ENCODE results near the gene CNGA3.
A peak's percentile ranks its signal among the peaks of the same experiment; 100 is the strongest.

CNGA3 gene

GRCh38 chr2:98334439-98335078 is 11.7 kb upstream of the CNGA3 start:
- Histone ChIP-seq H2BK12ac (ENCODE audit: low read length) (no peak overlapping the region), H4K8ac (ENCODE audit: low read depth, low read length) (no peak overlapping the region), H2AK5ac (ENCODE audit: low read depth, low read length) (no peak overlapping the region), H3K79me1 (ENCODE audit: low read depth, low read length) (no peaks in the 10 kb centered on the region), H3K4me1 (ENCODE audit: control insufficient read depth in 2 of 2, insufficient read depth in 1 of 2, low read depth in 1 of 2, low read length in 2 of 2) (peaks cover 8 to 24% of the 10 kb centered on the region in 2 donors), H3K9ac (ENCODE audit: low read depth, low read length, poor library complexity) (no peak overlapping the region), H3K4ac (ENCODE audit: low read length) (no peak overlapping the region), H2BK5ac (ENCODE audit: low read length) (no peak overlapping the region), H2BK120ac (ENCODE audit: low read depth, low read length) (no peak overlapping the region), H3K27me3 (ENCODE audit: control insufficient read depth in 3 of 3, insufficient read depth in 3 of 3, low read depth in 1 of 3, low read length in 3 of 3) (peaks cover 0 to 3% (median 0%) of the 10 kb centered on the region in 3 experiments), H2AFZ (ENCODE audit: low read length) (peak overlapping the region; percentile 71), H2BK15ac (ENCODE audit: low read length) (no peak overlapping the region), H4K91ac (ENCODE audit: low read depth, low read length, poor library complexity) (no peak overlapping the region), H3K27ac (replicated peaks; ENCODE audit: low read length) (no peak overlapping the region), H3K14ac (ENCODE audit: low read length) (no peak overlapping the region), H3K4me2 (ENCODE audit: insufficient read depth, low read length, poor library complexity, severe bottlenecking) (no peak overlapping the region), H3K36me3 (replicated peaks in 1 of 2; ENCODE audit: control insufficient read depth in 2 of 2, insufficient read depth in 2 of 2, low read length in 2 of 2) (no peaks in the 10 kb centered on the region), H3K23ac (ENCODE audit: low read depth, low read length, poor library complexity) (no peak overlapping the region), H3K9me3 (replicated peaks in 1 of 2; ENCODE audit: control insufficient read depth in 2 of 2, insufficient read depth in 1 of 2, low read depth in 1 of 2, low read length in 2 of 2) (peaks cover 4 to 5% of the 10 kb centered on the region in 2 donors), H3K18ac (ENCODE audit: low read length) (no peak overlapping the region), H3K4me3 (ENCODE audit: low read length in 2 of 2) (no peak overlapping the region)
- no CpG with 5 or more reads among the region's 4 CpGs for WGBS, 2 donors (ENCODE audit: extremely low coverage in 2 of 2, insufficient read length in 2 of 2, insufficient replicate concordance in 1 of 2)
- DNase-seq (ENCODE audit: low spot score), result no peak

- no peak overlapping the region for H3K23ac ChIP-seq (ENCODE audit: low read depth, low read length, poor library complexity)
- no peak overlapping the region for H3K4me3 ChIP-seq (ENCODE audit: low read length in 2 of 2)
- H2AK5ac ChIP-seq (ENCODE audit: low read depth, low read length), result no peak overlapping the region
- no peak for DNase-seq (ENCODE audit: low spot score)
- peaks cover 8 to 24% of the 10 kb centered on the region in 2 donors for H3K4me1 ChIP-seq (ENCODE audit: control insufficient read depth in 2 of 2, insufficient read depth in 1 of 2, low read depth in 1 of 2, low read length in 2 of 2)
- H4K91ac ChIP-seq (ENCODE audit: low read depth, low read length, poor library complexity), result peak overlapping the region; percentile 31
- no peak overlapping the region for H4K8ac ChIP-seq (ENCODE audit: low read depth, low read length)
- H2AFZ ChIP-seq (ENCODE audit: low read length), result no peak overlapping the region
- no CpG with 5 or more reads among the region's 3 CpGs for WGBS, 2 donors (ENCODE audit: extremely low coverage in 2 of 2, insufficient read length in 2 of 2, insufficient replicate concordance in 1 of 2)
- H3K9me3 ChIP-seq (replicated peaks in 1 of 2; ENCODE audit: control insufficient read depth in 2 of 2, insufficient read depth in 1 of 2, low read depth in 1 of 2, low read length in 2 of 2), result peaks cover 0 to 2% of the 10 kb centered on the region in 2 donors
- no peak overlapping the region for H3K14ac ChIP-seq (ENCODE audit: low read length)
- H2BK12ac ChIP-seq (ENCODE audit: low read length), result no peak overlapping the region
- no peak overlapping the region for H3K4me2 ChIP-seq (ENCODE audit: insufficient read depth, low read length, poor library complexity, severe bottlenecking)
- H3K36me3 ChIP-seq (replicated peaks in 1 of 2; ENCODE audit: control insufficient read depth in 2 of 2, insufficient read depth in 2 of 2, low read length in 2 of 2), result no peaks in the 10 kb centered on the region
- H2BK5ac ChIP-seq (ENCODE audit: low read length), result no peak overlapping the region
- no peaks in the 10 kb centered on the region for H3K79me1 ChIP-seq (ENCODE audit: low read depth, low read length)
- H3K9ac ChIP-seq (ENCODE audit: low read depth, low read length, poor library complexity), result no peak overlapping the region
- no peak overlapping the region for H2BK15ac ChIP-seq (ENCODE audit: low read length)
- peaks cover 0 to 3% (median 0%) of the 10 kb centered on the region in 3 experiments for H3K27me3 ChIP-seq (ENCODE audit: control insufficient read depth in 3 of 3, insufficient read depth in 3 of 3, low read depth in 1 of 3, low read length in 3 of 3)
- H3K18ac ChIP-seq (ENCODE audit: low read length), result no peak overlapping the region
- no peak overlapping the region for H3K4ac ChIP-seq (ENCODE audit: low read length)
- no peak overlapping the region for H3K27ac ChIP-seq (replicated peaks; ENCODE audit: low read length)
- no peak overlapping the region for H2BK120ac ChIP-seq (ENCODE audit: low read depth, low read length)
Observed at GRCh38 chr2:98335271-98335670, 11.0 kb upstream of the CNGA3 start.

- H3K79me1 ChIP-seq (ENCODE audit: low read depth, low read length), result no peaks in the 10 kb centered on the region
- no peak overlapping the region for H3K4me2 ChIP-seq (ENCODE audit: insufficient read depth, low read length, poor library complexity, severe bottlenecking)
- no peak overlapping the region for H2BK5ac ChIP-seq (ENCODE audit: low read length)
- H3K4me3 ChIP-seq (ENCODE audit: low read length in 2 of 2), result no peak overlapping the region
- peaks cover 2 to 3% of the 10 kb centered on the region in 2 donors for H3K4me1 ChIP-seq (ENCODE audit: control insufficient read depth in 2 of 2, insufficient read depth in 1 of 2, low read depth in 1 of 2, low read length in 2 of 2)
- no peak overlapping the region for H2BK12ac ChIP-seq (ENCODE audit: low read length)
- H3K27ac ChIP-seq (replicated peaks; ENCODE audit: low read length), result no peak overlapping the region
- no peaks in the 10 kb centered on the region for H3K36me3 ChIP-seq (replicated peaks in 1 of 2; ENCODE audit: control insufficient read depth in 2 of 2, insufficient read depth in 2 of 2, low read length in 2 of 2)
- H3K23ac ChIP-seq (ENCODE audit: low read depth, low read length, poor library complexity), result no peak overlapping the region
- no peak overlapping the region for H2BK120ac ChIP-seq (ENCODE audit: low read depth, low read length)
- no peak overlapping the region for H3K9ac ChIP-seq (ENCODE audit: low read depth, low read length, poor library complexity)
- H2AFZ ChIP-seq (ENCODE audit: low read length), result no peak overlapping the region
- H3K9me3 ChIP-seq (replicated peaks in 1 of 2; ENCODE audit: control insufficient read depth in 2 of 2, insufficient read depth in 1 of 2, low read depth in 1 of 2, low read length in 2 of 2), result no peaks in the 10 kb centered on the region
- no peak overlapping the region for H4K91ac ChIP-seq (ENCODE audit: low read depth, low read length, poor library complexity)
- WGBS, 2 donors (ENCODE audit: extremely low coverage in 2 of 2, insufficient read length in 2 of 2, insufficient replicate concordance in 1 of 2), result no CpG with 5 or more reads among the region's 2 CpGs
- no peak overlapping the region for H4K8ac ChIP-seq (ENCODE audit: low read depth, low read length)
- peaks cover 0 to 45% (median 15%) of the 10 kb centered on the region in 3 experiments for H3K27me3 ChIP-seq (ENCODE audit: control insufficient read depth in 3 of 3, insufficient read depth in 3 of 3, low read depth in 1 of 3, low read length in 3 of 3)
- no peak overlapping the region for H3K4ac ChIP-seq (ENCODE audit: low read length)
- no peak overlapping the region for H2AK5ac ChIP-seq (ENCODE audit: low read depth, low read length)
- DNase-seq (ENCODE audit: low spot score), result no peak
- no peak overlapping the region for H3K14ac ChIP-seq (ENCODE audit: low read length)
- no peak overlapping the region for H3K18ac ChIP-seq (ENCODE audit: low read length)
- no peak overlapping the region for H2BK15ac ChIP-seq (ENCODE audit: low read length)
Observed at GRCh38 chr2:98341241-98341640, 5.0 kb upstream of the CNGA3 start.

GRCh38 chr2:98343285-98343684 is 3.0 kb upstream of the CNGA3 start:
- H3K27ac ChIP-seq (replicated peaks; ENCODE audit: low read length), result no peak overlapping the region
- H2BK12ac ChIP-seq (ENCODE audit: low read length), result no peak overlapping the region
- no peak overlapping the region for H3K4ac ChIP-seq (ENCODE audit: low read length)
- H3K4me2 ChIP-seq (ENCODE audit: insufficient read depth, low read length, poor library complexity, severe bottlenecking), result no peak overlapping the region
- H3K9me3 ChIP-seq (replicated peaks in 1 of 2; ENCODE audit: control insufficient read depth in 2 of 2, insufficient read depth in 1 of 2, low read depth in 1 of 2, low read length in 2 of 2), result no peaks in the 10 kb centered on the region
- H3K27me3 ChIP-seq (ENCODE audit: control insufficient read depth in 3 of 3, insufficient read depth in 3 of 3, low read depth in 1 of 3, low read length in 3 of 3), result peaks cover 12 to 65% (median 35%) of the 10 kb centered on the region in 3 experiments
- no peak overlapping the region for H3K9ac ChIP-seq (ENCODE audit: low read depth, low read length, poor library complexity)
- H2BK5ac ChIP-seq (ENCODE audit: low read length), result no peak overlapping the region
- no peak overlapping the region for H2BK15ac ChIP-seq (ENCODE audit: low read length)
- DNase-seq (ENCODE audit: low spot score), result no peak
- H3K14ac ChIP-seq (ENCODE audit: low read length), result no peak overlapping the region
- H3K79me1 ChIP-seq (ENCODE audit: low read depth, low read length), result no peaks in the 10 kb centered on the region
- no peak overlapping the region for H2BK120ac ChIP-seq (ENCODE audit: low read depth, low read length)
- H3K36me3 ChIP-seq (replicated peaks in 1 of 2; ENCODE audit: control insufficient read depth in 2 of 2, insufficient read depth in 2 of 2, low read length in 2 of 2), result no peaks in the 10 kb centered on the region
- no peak overlapping the region for H2AFZ ChIP-seq (ENCODE audit: low read length)
- peaks cover 6 to 15% of the 10 kb centered on the region in 2 donors for H3K4me1 ChIP-seq (ENCODE audit: control insufficient read depth in 2 of 2, insufficient read depth in 1 of 2, low read depth in 1 of 2, low read length in 2 of 2)
- H4K91ac ChIP-seq (ENCODE audit: low read depth, low read length, poor library complexity), result no peak overlapping the region
- H2AK5ac ChIP-seq (ENCODE audit: low read depth, low read length), result no peak overlapping the region
- H4K8ac ChIP-seq (ENCODE audit: low read depth, low read length), result no peak overlapping the region
- no peak overlapping the region for H3K23ac ChIP-seq (ENCODE audit: low read depth, low read length, poor library complexity)
- WGBS, 2 donors (ENCODE audit: extremely low coverage in 2 of 2, insufficient read length in 2 of 2, insufficient replicate concordance in 1 of 2), result no CpG with 5 or more reads among the region's 3 CpGs
- no peak overlapping the region for H3K18ac ChIP-seq (ENCODE audit: low read length)
- H3K4me3 ChIP-seq (ENCODE audit: low read length in 2 of 2), result no peak overlapping the region

All from neuronal stem cell (in vitro differentiated cells).